ENCODE results near the gene SEMA3F.

SEMA3F gene

DNA sequence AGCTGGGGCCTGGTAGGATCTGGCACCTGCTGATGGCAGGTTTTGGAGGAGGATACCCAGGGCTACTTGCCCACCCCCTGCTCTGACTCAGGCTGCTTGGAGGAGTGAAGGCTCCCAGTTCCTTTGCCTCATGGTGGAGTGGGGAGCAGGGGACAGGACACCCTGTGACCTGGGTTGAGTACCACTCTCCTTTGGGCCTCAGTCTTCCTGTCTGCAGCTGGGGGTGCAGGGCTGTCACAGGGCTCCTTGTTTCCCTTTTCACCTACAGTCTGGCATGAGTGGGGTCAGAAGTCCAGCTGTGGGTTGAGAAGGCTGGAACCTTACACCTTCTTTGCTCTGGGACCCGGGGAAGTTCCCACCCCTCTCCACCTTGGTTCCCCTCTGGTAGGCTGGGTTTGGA, 14.7 kb downstream of the SEMA3F start:
- no peak for ATAC-seq
- no peaks in the 10 kb centered on the region for H3K9me3 Mint-ChIP-seq
- peaks cover 6% of the 10 kb centered on the region for H3K4me1 Mint-ChIP-seq

GRCh38 chr3:50170689-50171088, 15.6 kb downstream of the SEMA3F start:
- Mint-ChIP-seq H3K9me3 (no peaks in the 10 kb centered on the region), H3K27me3 (no peaks in the 10 kb centered on the region), H3K4me3 (no peak overlapping the region), H3K27ac (no peak overlapping the region), H3K4me1 (peaks cover 6% of the 10 kb centered on the region)
- ATAC-seq (no peak), DNase-seq (no peak)

More for the DNA sequence above, 14.7 kb downstream of the SEMA3F start:
- Mint-ChIP-seq H3K27me3 (no peaks in the 10 kb centered on the region), H3K4me3 (no peak overlapping the region), H3K27ac (no peak overlapping the region)
- DNase-seq, result no peak

GRCh38 chr3:50171540-50172301, 16.6 kb downstream of the SEMA3F start:
- H3K4me1 Mint-ChIP-seq, result peaks cover 6% of the 10 kb centered on the region
- DNase-seq, result no peak
- no peaks in the 10 kb centered on the region for H3K27me3 Mint-ChIP-seq
- no peak overlapping the region for H3K27ac Mint-ChIP-seq
- ATAC-seq, result no peak
- H3K4me3 Mint-ChIP-seq, result no peak overlapping the region
- H3K9me3 Mint-ChIP-seq, result no peaks in the 10 kb centered on the region

DNA sequence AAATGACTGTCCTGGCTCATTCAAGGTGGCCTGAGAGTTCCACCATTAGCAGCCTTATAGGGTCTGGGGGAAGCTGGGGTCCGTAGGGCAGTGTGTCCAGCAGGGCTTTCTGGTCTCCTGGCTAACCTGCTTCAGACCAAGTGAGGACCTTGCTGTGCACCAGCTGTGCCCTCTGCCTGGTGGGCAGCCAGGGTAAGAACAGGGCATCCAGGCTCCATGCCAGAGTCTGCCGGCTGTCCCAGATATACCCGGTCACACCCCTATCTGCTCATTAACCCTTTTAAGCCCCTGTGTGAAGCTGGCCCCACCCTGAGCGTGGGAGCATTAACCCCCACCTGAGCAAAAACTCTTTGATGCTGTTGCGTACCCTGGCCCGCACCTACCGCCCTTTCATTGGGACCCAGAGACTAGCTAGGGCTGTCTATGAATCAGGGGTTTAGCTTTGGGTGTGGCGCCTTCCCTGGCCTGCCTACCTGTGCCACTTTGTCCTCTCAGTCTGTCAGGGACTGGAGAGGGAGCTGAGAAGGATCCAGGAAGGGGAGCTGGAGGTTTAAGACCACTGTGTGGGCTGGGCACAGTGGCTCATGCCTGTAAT, 17.6 kb downstream of the SEMA3F start:
- DNase-seq (no peak), ATAC-seq (no peak)
- Mint-ChIP-seq H3K4me1 (peaks cover 6% of the 10 kb centered on the region), H3K4me3 (no peak overlapping the region), H3K27ac (no peak overlapping the region), H3K9me3 (no peaks in the 10 kb centered on the region), H3K27me3 (no peaks in the 10 kb centered on the region)

- Mint-ChIP-seq H3K9me3 (no peaks in the 10 kb centered on the region), H3K27me3 (no peaks in the 10 kb centered on the region), H3K27ac (no peak overlapping the region), H3K4me3 (no peak overlapping the region), H3K4me1 (peaks cover 6% of the 10 kb centered on the region)
- ATAC-seq (no peak), DNase-seq (no peak)
Observed at GRCh38 chr3:50173685-50174516, 18.8 kb downstream of the SEMA3F start.

- Mint-ChIP-seq H3K9me3 (no peaks in the 10 kb centered on the region), H3K27ac (no peak overlapping the region), H3K4me3 (no peak overlapping the region), H3K27me3 (no peaks in the 10 kb centered on the region), H3K4me1 (peaks cover 6% of the 10 kb centered on the region)
- ATAC-seq (no peak), DNase-seq (no peak)
Observed at GRCh38 chr3:50174517-50174895, 19.4 kb downstream of the SEMA3F start.

DNA sequence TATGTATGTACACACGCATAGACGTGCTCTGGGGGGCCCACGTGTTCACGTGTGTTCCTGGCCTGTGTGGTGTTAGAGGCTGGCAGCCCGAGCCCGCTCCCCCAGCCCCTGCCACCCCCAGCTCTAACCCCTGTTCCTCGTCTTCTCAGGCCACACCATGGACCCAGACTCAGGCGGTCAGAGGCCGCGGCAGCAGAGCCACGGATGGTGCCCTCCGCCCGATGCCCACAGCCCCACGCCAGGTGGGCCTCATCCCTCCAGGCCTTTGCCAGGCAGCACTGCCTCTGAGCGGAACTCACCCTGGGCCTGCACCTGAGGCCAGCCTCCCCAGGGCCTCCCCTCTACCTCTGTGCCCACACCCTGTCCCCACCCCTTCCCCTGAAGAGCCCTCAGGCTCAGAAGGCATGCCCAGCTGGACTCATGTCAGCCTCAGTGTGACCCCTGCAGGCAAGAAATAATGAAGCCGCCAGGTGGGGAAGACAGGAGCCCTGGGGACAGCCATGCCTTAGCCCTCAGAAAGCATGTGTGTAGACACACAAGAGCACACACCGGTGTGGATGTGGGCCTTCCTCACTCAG, 19.9 kb downstream of the SEMA3F start:
- no peak overlapping the region for H3K27ac Mint-ChIP-seq
- H3K4me1 Mint-ChIP-seq, result peaks cover 6% of the 10 kb centered on the region
- DNase-seq, result no peak
- H3K4me3 Mint-ChIP-seq, result no peak overlapping the region
- no peak for ATAC-seq
- no peaks in the 10 kb centered on the region for H3K9me3 Mint-ChIP-seq
- no peaks in the 10 kb centered on the region for H3K27me3 Mint-ChIP-seq

- Mint-ChIP-seq H3K27me3 (no peaks in the 10 kb centered on the region), H3K27ac (no peak overlapping the region), H3K4me1 (peaks cover 6% of the 10 kb centered on the region), H3K4me3 (no peak overlapping the region), H3K9me3 (no peaks in the 10 kb centered on the region)
- no peak for DNase-seq
- ATAC-seq, result no peak
Observed at GRCh38 chr3:50177346-50177745, 22.2 kb downstream of the SEMA3F start.

GRCh38 chr3:50179710-50180109, 24.6 kb downstream of the SEMA3F start:
- no peak overlapping the region for H3K4me3 Mint-ChIP-seq
- H3K27ac Mint-ChIP-seq, result no peak overlapping the region
- no peak for ATAC-seq
- no peak for DNase-seq
- peaks cover 5% of the 10 kb centered on the region for H3K27me3 Mint-ChIP-seq
- no peaks in the 10 kb centered on the region for H3K4me1 Mint-ChIP-seq
- no peaks in the 10 kb centered on the region for H3K9me3 Mint-ChIP-seq

DNA sequence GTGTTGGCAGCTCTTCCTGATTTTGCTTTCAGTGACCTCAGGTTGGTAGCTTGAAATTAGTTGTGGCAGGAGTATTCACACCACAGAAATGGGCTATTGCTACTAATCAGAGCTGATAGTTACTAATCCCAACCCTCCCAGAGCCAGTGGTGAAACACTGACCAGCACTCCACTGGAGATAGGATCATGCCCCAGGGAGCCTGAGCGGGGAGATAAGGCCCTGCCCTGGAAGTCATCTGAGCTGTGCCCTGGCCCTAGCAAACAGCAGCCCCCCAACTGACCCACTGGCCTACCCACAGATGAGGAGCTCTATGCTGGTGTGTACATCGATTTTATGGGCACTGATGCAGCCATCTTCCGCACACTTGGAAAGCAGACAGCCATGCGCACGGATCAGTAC, 26.9 kb downstream of the SEMA3F start:
- no peak for DNase-seq
- Mint-ChIP-seq H3K27me3 (peaks cover 5% of the 10 kb centered on the region), H3K4me3 (no peak overlapping the region), H3K4me1 (no peaks in the 10 kb centered on the region), H3K9me3 (no peaks in the 10 kb centered on the region), H3K27ac (no peak overlapping the region)
- ATAC-seq, result no peak

- Mint-ChIP-seq H3K9me3 (no peaks in the 10 kb centered on the region), H3K4me3 (no peak overlapping the region), H3K27me3 (peaks cover 5% of the 10 kb centered on the region), H3K27ac (no peak overlapping the region), H3K4me1 (no peaks in the 10 kb centered on the region)
- DNase-seq (no peak), ATAC-seq (no peak)
Observed at GRCh38 chr3:50182533-50183099, 27.5 kb downstream of the SEMA3F start.

- Mint-ChIP-seq H3K27me3 (peaks cover 5% of the 10 kb centered on the region), H3K4me1 (no peaks in the 10 kb centered on the region), H3K9me3 (no peaks in the 10 kb centered on the region), H3K27ac (no peak overlapping the region), H3K4me3 (no peak overlapping the region)
- no peak for DNase-seq
- no peak for ATAC-seq
Observed at GRCh38 chr3:50183755-50184154, 28.6 kb downstream of the SEMA3F start.

- Mint-ChIP-seq H3K4me3 (no peak overlapping the region), H3K27ac (peak overlapping the region in 1 of 2 donors; percentile 42), H3K9me3 (no peaks in the 10 kb centered on the region), H3K4me1 (no peaks in the 10 kb centered on the region), H3K27me3 (peaks cover 5% of the 10 kb centered on the region)
- ATAC-seq (no peak), DNase-seq (no peak)
Observed at GRCh38 chr3:50184242-50184978, 29.3 kb downstream of the SEMA3F start.

DNA sequence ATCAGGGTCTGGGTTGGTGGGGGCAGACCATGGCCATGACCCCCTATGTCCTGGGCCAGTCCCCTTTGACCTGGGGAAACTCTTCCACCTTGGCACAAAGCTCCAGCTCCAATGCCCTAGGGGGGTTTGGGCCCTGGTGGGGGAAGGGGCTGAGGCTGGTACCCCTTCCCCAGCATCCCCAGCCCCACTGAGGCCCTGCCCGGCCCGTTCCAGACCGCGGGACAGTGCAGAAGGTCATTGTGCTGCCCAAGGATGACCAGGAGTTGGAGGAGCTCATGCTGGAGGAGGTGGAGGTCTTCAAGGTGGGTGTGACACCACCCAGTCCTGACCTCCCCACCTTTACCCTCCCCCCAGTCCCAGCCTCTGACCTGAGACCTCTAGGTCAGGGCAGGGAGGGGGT, 30.1 kb downstream of the SEMA3F start:
- no peak overlapping the region for H3K4me3 Mint-ChIP-seq
- H3K9me3 Mint-ChIP-seq, result no peaks in the 10 kb centered on the region

DNA sequence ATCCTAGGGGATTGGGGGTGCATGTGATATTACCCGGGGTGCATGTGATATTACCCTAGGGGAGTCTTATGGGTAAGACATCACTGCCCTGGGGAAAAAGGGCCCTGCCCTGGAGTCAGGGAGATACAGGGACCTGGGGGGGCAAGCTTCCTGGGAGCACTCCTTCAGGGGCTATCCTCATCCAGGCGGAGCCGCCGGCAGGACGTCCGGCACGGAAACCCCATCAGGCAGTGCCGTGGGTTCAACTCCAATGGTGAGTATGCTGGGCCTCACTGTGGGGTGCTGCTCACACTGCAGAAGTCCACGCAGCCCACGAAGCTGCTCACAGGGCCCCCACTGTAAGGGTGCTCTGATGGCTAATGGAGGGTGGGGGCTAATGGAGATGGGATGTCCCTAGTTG, 31.0 kb downstream of the SEMA3F start:
- Mint-ChIP-seq H3K4me3 (no peak overlapping the region), H3K4me1 (no peaks in the 10 kb centered on the region), H3K9me3 (no peaks in the 10 kb centered on the region), H3K27ac (no peak overlapping the region), H3K27me3 (peaks cover 5% of the 10 kb centered on the region)
- no peak for ATAC-seq
- no peak for DNase-seq

More for the DNA sequence above, 30.1 kb downstream of the SEMA3F start:
- peaks cover 5% of the 10 kb centered on the region for H3K27me3 Mint-ChIP-seq
- ATAC-seq (no peak), DNase-seq (no peak)
- H3K4me1 Mint-ChIP-seq, result no peaks in the 10 kb centered on the region
- no peak overlapping the region for H3K27ac Mint-ChIP-seq
